HL-60 (cell line): Measurements from ENCODE around the gene EPHB3.

ENCODE experiments used
- DNase-seq, 2 experiments: peaks; one replicate each; pipeline ENCODE4 v3.0.0-alpha.2; 2010 to 2020; ENCODE audit warnings: low read depth in 1 of 2, low spot score in 1 of 2
- H3K27ac ChIP-seq: fragments of 250-450 bp; sonication (Bioruptor Pico); replicated peaks from 2 replicates; pipeline ENCODE4 v1.5.1; 2020; ENCODE audit warnings: mild to moderate bottlenecking, moderate library complexity
- H3K27me3 ChIP-seq: fragments of 250-450 bp; sonication (Bioruptor Pico); 2 replicates; pipeline ENCODE4 v1.5.1; 2021; ENCODE audit warnings: mild to moderate bottlenecking, moderate library complexity; ENCODE audit not compliant: insufficient read depth, poor library complexity, severe bottlenecking
- H3K4me3 ChIP-seq: replicated peaks from 2 replicates; pipeline ENCODE4 v1.5.1; 2011; ENCODE audit warnings: mild to moderate bottlenecking, control low read depth, low read length; ENCODE audit not compliant: insufficient read depth
- GABPA ChIP-seq: IDR thresholded peaks from 2 replicates; pipeline ENCODE4 v1.6.1; 2012; ENCODE audit warnings: low read depth
- POLR2AphosphoS5 ChIP-seq: IDR thresholded peaks from 2 replicates; pipeline ENCODE4 v1.6.1; 2012; ENCODE audit warnings: low read depth
- SPI1 ChIP-seq: IDR thresholded peaks from 2 replicates; pipeline ENCODE4 v1.6.1; 2012; ENCODE audit warnings: low read depth, mild to moderate bottlenecking, borderline replicate concordance
- TF ChIP-seq, protein P1 (sequence below): IDR thresholded peaks from one replicate; pipeline ENCODE4 v1.5.1; 2011; ENCODE audit warnings: low read length, control low read depth, inconsistent platforms; ENCODE audit not compliant: insufficient read depth
- TF ChIP-seq, protein P2 (sequence below): IDR thresholded peaks from 2 replicates; pipeline ENCODE4 v1.6.1; 2012; ENCODE audit warnings: low read depth; ENCODE audit not compliant: insufficient replicate concordance

Gene EPHB3

DNA sequence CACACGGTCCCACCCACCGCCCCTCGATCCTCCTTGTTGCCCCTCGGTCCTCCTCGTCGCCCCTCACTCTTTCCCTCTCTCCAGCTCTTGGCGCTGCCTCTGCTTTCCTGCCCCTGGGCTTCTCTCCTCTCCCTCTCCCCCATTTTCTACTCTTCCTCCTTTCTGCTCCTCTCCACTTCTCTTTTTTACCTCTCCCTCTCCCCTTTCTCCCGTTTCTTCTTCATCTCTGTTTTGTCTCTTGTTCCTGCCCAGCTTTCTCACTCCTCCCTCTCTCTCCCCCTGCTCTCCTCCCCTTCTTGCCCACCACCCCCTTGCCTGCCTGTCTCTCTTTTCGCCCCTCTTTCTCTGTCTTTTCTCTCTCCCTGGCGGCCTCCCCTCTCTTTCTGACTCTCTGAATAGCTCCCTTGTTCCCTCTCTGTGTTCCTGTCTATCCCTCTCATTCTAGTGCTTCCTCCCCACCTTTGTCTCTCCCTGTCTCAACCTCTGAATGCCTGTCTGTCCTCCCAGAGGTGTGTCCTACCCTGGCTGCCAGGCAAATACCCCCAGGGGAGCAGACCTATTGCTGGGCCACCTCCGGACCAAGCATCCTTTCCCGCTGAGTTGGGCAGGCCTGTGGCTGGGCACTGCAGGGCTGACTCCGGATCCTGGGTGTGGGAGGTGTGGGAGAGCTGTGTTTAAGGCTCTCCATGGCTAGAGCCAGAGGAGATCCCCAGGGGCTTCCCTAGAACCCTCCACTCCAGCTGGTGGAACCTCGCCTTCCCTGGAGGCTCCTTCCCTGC lies 41.0 kb downstream of the EPHB3 start:
- Histone ChIP-seq H3K4me3 (no peak overlapping the region), H3K27me3 (peaks cover 29% of the 10 kb centered on the region), H3K27ac (no peak overlapping the region)
- TF ChIP-seq GABPA (no peak), SPI1 (peak; percentile 80)
- no peak for DNase-seq

DNA sequence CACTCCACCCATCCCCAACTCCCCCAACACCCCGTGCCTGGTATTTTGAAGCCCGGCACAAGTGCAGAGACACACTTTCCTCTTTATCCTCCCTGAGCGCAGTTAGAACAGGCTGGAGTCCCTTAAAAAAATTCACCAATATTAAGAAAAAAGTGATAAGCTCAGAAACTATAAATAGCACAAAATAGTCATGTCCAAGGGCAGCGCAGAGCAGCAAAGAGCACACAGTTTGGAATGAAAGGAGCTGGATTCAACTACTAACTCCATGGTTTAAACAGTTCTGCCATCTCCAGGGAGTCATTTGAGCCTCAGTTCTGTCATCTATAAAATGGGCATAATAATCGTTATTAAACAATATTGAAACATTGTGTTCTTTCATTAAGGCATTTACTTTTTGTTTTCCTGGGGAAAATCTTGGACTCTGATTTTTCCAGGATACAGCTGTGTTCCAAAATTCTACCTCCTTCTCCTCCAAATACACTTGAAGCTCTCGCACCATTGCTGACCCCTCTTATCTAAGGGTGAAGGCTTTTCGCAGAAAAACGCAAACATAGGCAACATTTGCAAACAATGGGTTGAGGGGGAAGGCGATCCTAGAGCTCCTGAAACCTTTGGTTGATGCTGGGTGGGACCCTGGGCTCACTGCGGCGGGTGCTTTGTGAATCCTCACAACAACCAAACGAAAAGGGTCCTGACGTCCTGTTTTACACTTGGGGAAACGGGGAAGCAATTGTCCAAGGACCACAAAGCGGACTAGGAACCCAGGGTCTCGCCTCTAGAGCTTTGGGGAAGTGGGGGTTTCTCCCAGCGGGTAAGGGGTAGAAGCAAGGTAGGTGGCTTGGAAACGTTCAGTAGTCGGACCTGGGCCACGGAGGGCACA lies 41.8 kb downstream of the EPHB3 start:
- DNase-seq, result no peak
- TF ChIP-seq, protein P1, sequence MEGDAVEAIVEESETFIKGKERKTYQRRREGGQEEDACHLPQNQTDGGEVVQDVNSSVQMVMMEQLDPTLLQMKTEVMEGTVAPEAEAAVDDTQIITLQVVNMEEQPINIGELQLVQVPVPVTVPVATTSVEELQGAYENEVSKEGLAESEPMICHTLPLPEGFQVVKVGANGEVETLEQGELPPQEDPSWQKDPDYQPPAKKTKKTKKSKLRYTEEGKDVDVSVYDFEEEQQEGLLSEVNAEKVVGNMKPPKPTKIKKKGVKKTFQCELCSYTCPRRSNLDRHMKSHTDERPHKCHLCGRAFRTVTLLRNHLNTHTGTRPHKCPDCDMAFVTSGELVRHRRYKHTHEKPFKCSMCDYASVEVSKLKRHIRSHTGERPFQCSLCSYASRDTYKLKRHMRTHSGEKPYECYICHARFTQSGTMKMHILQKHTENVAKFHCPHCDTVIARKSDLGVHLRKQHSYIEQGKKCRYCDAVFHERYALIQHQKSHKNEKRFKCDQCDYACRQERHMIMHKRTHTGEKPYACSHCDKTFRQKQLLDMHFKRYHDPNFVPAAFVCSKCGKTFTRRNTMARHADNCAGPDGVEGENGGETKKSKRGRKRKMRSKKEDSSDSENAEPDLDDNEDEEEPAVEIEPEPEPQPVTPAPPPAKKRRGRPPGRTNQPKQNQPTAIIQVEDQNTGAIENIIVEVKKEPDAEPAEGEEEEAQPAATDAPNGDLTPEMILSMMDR, result no peak
- no peak for TF ChIP-seq SPI1
- TF ChIP-seq, protein P2, sequence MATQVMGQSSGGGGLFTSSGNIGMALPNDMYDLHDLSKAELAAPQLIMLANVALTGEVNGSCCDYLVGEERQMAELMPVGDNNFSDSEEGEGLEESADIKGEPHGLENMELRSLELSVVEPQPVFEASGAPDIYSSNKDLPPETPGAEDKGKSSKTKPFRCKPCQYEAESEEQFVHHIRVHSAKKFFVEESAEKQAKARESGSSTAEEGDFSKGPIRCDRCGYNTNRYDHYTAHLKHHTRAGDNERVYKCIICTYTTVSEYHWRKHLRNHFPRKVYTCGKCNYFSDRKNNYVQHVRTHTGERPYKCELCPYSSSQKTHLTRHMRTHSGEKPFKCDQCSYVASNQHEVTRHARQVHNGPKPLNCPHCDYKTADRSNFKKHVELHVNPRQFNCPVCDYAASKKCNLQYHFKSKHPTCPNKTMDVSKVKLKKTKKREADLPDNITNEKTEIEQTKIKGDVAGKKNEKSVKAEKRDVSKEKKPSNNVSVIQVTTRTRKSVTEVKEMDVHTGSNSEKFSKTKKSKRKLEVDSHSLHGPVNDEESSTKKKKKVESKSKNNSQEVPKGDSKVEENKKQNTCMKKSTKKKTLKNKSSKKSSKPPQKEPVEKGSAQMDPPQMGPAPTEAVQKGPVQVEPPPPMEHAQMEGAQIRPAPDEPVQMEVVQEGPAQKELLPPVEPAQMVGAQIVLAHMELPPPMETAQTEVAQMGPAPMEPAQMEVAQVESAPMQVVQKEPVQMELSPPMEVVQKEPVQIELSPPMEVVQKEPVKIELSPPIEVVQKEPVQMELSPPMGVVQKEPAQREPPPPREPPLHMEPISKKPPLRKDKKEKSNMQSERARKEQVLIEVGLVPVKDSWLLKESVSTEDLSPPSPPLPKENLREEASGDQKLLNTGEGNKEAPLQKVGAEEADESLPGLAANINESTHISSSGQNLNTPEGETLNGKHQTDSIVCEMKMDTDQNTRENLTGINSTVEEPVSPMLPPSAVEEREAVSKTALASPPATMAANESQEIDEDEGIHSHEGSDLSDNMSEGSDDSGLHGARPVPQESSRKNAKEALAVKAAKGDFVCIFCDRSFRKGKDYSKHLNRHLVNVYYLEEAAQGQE, result no peak
- no peak for TF ChIP-seq POLR2AphosphoS5
- H3K27ac ChIP-seq, result no peak overlapping the region
- H3K27me3 ChIP-seq, result peaks cover 29% of the 10 kb centered on the region
- H3K4me3 ChIP-seq, result no peak overlapping the region

DNA sequence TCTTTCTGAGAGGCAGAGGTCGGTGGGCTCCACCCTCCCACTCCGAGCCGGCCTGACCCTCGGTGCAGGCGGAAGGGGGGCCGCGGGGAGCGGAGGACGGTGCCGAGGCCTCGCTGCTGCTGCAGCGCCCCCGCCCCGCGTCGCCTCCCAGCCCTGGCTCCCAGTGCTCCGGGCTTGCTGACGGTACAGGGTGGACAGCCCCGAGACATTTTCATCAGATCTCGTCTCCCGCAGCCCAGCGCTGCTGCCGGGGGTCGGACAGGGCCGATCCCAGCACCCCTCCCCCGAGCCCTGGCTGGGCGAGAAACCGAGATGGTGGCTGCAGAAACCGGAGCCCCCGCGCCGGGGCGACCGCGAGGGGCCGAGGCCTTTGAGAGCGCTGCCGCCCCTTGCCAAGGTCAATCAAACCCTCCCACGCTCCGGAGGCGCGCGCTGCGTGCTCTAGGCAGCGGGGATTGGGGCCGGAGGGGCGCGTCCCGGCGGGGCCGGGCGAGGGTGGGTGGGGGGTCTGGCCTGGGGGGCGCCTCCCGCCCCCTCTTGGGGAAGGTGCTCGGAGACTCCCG lies 42.5 kb downstream of the EPHB3 start:
- TF ChIP-seq, protein P1, result no peak
- no peak for TF ChIP-seq POLR2AphosphoS5
- no peak for TF ChIP-seq GABPA
- TF ChIP-seq, protein P2, result no peak
- TF ChIP-seq SPI1, result no peak
- H3K4me3 ChIP-seq, result peak overlapping the region; percentile 20
- no peak overlapping the region for H3K27ac ChIP-seq
- H3K27me3 ChIP-seq, result peaks cover 29% of the 10 kb centered on the region
- no peak for DNase-seq
